ENCODE results near the gene GLRX. TPM values are rescaled to one million over a fixed set of nuclear protein-coding genes. Genes with fewer than 3 reads are reported as not detected.

GLRX gene
- total and polyA plus RNA-seq, 2 of the 13 experiments (the other 11 are each of a cell fraction or from before 2014, with no cell fraction given): 63.8 to 499 TPM

GRCh38 chr5:95864944-95865504 lies 42.5 kb upstream of the GLRX start (continued):
- TF ChIP-seq DNMT3B (CRISPR knock-in tag; conservative IDR thresholded peaks at IDR 0.05) (no peak), ZNF367 (CRISPR knock-in tag; IDR thresholded peaks at IDR 0.05; ENCODE audit: borderline replicate concordance) (no peak), DNMT1 (CRISPR knock-in tag; IDR thresholded peaks at IDR 0.05) (no peak), ZFP90 (CRISPR knock-in tag; IDR thresholded peaks at IDR 0.05; ENCODE audit: borderline replicate concordance) (no peak), MTA3 (CRISPR knock-in tag; IDR thresholded peaks at IDR 0.05) (no peak), KAT8 (CRISPR knock-in tag; IDR thresholded peaks at IDR 0.05) (peak; percentile 64), ZNF598 (CRISPR knock-in tag; IDR thresholded peaks at IDR 0.05; ENCODE audit: borderline replicate concordance) (no peak), SMARCC2 (IDR thresholded peaks at IDR 0.05) (no peak; the same call in 1 of the 2 replicates), EHMT2 (IDR thresholded peaks at IDR 0.05; ENCODE audit: borderline replicate concordance, low read depth, low read length) (no peak; the same call in 1 of the 2 replicates), ZZZ3 (CRISPR knock-in tag; IDR thresholded peaks at IDR 0.05; ENCODE audit: borderline replicate concordance) (no peak), ZGPAT (CRISPR knock-in tag; IDR thresholded peaks at IDR 0.05) (peak; percentile 84), ZNF101 (CRISPR knock-in tag; IDR thresholded peaks at IDR 0.05; ENCODE audit: borderline replicate concordance, low read depth) (no peak), NFYB (CRISPR knock-in tag; IDR thresholded peaks at IDR 0.05) (peak; percentile 38; the same call in 1 of the 2 replicates), SRSF4 (IDR thresholded peaks at IDR 0.05; ENCODE audit: low read depth, low read length, poor library complexity, severe bottlenecking) (no peak), BATF2 (CRISPR knock-in tag; IDR thresholded peaks at IDR 0.05) (no peak), ZNF792 (CRISPR knock-in tag; IDR thresholded peaks at IDR 0.05) (no peak), ZNF773 (CRISPR knock-in tag; IDR thresholded peaks at IDR 0.05; ENCODE audit: borderline replicate concordance) (no peak), ZNF619 (CRISPR knock-in tag; IDR thresholded peaks at IDR 0.05) (no peak), ZNF775 (CRISPR knock-in tag; IDR thresholded peaks at IDR 0.05; ENCODE audit: borderline replicate concordance) (peak; percentile 34; the same call in 1 of the 2 replicates), ESRRA (CRISPR knock-in tag; IDR thresholded peaks at IDR 0.05; ENCODE audit: low read depth) (peak; percentile 98), PAWR (CRISPR knock-in tag; IDR thresholded peaks at IDR 0.05; ENCODE audit: borderline replicate concordance) (no peak), ZNF383 (CRISPR knock-in tag; IDR thresholded peaks at IDR 0.05; ENCODE audit: borderline replicate concordance) (no peak), ZSCAN12 (CRISPR knock-in tag; IDR thresholded peaks at IDR 0.05) (no peak), HOXA3 (CRISPR knock-in tag; IDR thresholded peaks at IDR 0.05) (peak; percentile 89)
- TF ChIP-seq, protein P1, sequence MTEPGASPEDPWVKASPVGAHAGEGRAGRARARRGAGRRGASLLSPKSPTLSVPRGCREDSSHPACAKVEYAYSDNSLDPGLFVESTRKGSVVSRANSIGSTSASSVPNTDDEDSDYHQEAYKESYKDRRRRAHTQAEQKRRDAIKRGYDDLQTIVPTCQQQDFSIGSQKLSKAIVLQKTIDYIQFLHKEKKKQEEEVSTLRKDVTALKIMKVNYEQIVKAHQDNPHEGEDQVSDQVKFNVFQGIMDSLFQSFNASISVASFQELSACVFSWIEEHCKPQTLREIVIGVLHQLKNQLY (CRISPR knock-in tag; IDR thresholded peaks at IDR 0.05): peak; percentile 64; the same call in 1 of the 2 replicates
- TF ChIP-seq, protein P2, sequence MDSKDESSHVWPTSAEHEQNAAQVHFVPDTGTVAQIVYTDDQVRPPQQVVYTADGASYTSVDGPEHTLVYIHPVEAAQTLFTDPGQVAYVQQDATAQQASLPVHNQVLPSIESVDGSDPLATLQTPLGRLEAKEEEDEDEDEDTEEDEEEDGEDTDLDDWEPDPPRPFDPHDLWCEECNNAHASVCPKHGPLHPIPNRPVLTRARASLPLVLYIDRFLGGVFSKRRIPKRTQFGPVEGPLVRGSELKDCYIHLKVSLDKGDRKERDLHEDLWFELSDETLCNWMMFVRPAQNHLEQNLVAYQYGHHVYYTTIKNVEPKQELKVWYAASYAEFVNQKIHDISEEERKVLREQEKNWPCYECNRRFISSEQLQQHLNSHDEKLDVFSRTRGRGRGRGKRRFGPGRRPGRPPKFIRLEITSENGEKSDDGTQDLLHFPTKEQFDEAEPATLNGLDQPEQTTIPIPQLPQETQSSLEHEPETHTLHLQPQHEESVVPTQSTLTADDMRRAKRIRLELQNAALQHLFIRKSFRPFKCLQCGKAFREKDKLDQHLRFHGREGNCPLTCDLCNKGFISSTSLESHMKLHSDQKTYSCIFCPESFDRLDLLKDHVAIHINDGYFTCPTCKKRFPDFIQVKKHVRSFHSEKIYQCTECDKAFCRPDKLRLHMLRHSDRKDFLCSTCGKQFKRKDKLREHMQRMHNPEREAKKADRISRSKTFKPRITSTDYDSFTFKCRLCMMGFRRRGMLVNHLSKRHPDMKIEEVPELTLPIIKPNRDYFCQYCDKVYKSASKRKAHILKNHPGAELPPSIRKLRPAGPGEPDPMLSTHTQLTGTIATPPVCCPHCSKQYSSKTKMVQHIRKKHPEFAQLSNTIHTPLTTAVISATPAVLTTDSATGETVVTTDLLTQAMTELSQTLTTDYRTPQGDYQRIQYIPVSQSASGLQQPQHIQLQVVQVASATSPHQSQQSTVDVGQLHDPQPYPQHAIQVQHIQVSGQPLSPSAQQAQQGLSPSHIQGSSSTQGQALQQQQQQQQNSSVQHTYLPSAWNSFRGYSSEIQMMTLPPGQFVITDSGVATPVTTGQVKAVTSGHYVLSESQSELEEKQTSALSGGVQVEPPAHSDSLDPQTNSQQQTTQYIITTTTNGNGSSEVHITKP (CRISPR knock-in tag; IDR thresholded peaks at IDR 0.05; ENCODE audit: low read depth): peak; percentile 68; the same call in 1 of the 2 replicates

Data from HepG2 (cell line).